PC-3 (cell line): ENCODE data around the gene TPRA1. TPM values are rescaled to one million over a fixed set of nuclear protein-coding genes. Genes with fewer than 3 reads are reported as not detected.
A peak's percentile ranks its signal among the peaks of the same experiment; 100 is the strongest.
"Not testable (repeated sequence)": the region's sequence is repeated elsewhere in the genome, so short reads cannot be mapped to it uniquely, and the experiment has no call there.

Experiments used
- ATAC-seq: fragments of 200-7000 bp; cut with Tn5 transposase; 2 replicates; pipeline ENCODE4 v1.9.1; 2020; ENCODE audit warnings: mild to moderate bottlenecking, moderate library complexity
- BruUV-seq: library from RNA; stranded (reverse); fragments of 400-500 nt; replicated peaks from 2 replicates; lab custom pipeline; 2021; lab: Mats Ljungman, UMichigan
- CTCF ChIA-PET: fragments of 300-600 bp; sonication (Branson Sonifier 250); formaldehyde crosslinking; loops from one replicate; lab custom pipeline; 2022; ENCODE audit warnings: antibody characterized with exemption; lab: Charles Lee
- POLR2A ChIA-PET: fragments of 300-600 bp; sonication (Branson Sonifier 250); formaldehyde crosslinking; loops from one replicate; lab custom pipeline; 2022; ENCODE audit warnings: antibody characterized with exemption; ENCODE audit not compliant: unreplicated experiment; lab: Charles Lee
- DNase-seq: peaks from one replicate; pipeline ENCODE4 v3.0.0-alpha.2; 2015
- H2AFZ ChIP-seq: fragments of 300-600 bp; sonication (generic); 2 replicates; pipeline ENCODE4 v1.6.0; 2016; ENCODE audit warnings: antibody characterized with exemption, low read length
- H3F3A ChIP-seq: fragments of 300-600 bp; sonication (generic); one replicate; pipeline ENCODE4 v1.6.0; 2017; ENCODE audit warnings: antibody characterized with exemption, low read length, control low read depth, mild to moderate bottlenecking; ENCODE audit not compliant: unreplicated experiment
- H3K27ac ChIP-seq: fragments of 300-600 bp; sonication (generic); 2 replicates; pipeline ENCODE4 v1.5.1; 2016; ENCODE audit warnings: mild to moderate bottlenecking, low read length
- H3K27me3 ChIP-seq: fragments of 300-600 bp; sonication (generic); 2 replicates; pipeline ENCODE4 v1.6.1; 2016; ENCODE audit warnings: low read length, mixed read lengths
- H3K36me3 ChIP-seq: fragments of 300-600 bp; sonication (generic); 2 replicates; pipeline ENCODE4 v1.6.1; 2016; ENCODE audit warnings: low read depth, mixed run types, low read length, mixed read lengths
- H3K4me1 ChIP-seq: fragments of 300-600 bp; sonication (generic); 2 replicates; pipeline ENCODE4 v1.5.1; 2016; ENCODE audit warnings: low read length; ENCODE audit not compliant: insufficient read depth
- H3K4me2 ChIP-seq: fragments of 300-600 bp; sonication (generic); 2 replicates; pipeline ENCODE4 v1.6.0; 2016; ENCODE audit warnings: low read length
- H3K4me3 ChIP-seq: fragments of 300-600 bp; sonication (generic); 2 replicates; pipeline ENCODE4 v1.5.1; 2016; ENCODE audit warnings: mild to moderate bottlenecking, low read length, mixed read lengths
- H3K79me2 ChIP-seq: fragments of 300-600 bp; sonication (generic); 2 replicates; pipeline ENCODE4 v1.6.1; 2017; ENCODE audit warnings: low read length, mixed read lengths
- H3K9ac ChIP-seq: fragments of 300-600 bp; sonication (generic); 2 replicates; pipeline ENCODE4 v1.6.0; 2016; ENCODE audit warnings: mild to moderate bottlenecking, low read length
- H3K9me2 ChIP-seq: fragments of 300-600 bp; sonication (generic); replicated peaks from 2 replicates; pipeline ENCODE4 v1.6.1; 2016; ENCODE audit warnings: mixed run types, low read length, mixed read lengths
- H3K9me3 ChIP-seq: fragments of 300-600 bp; sonication (generic); 2 replicates; pipeline ENCODE4 v1.6.1; 2016; ENCODE audit warnings: low read length, mixed read lengths
- H4K20me1 ChIP-seq: fragments of 300-600 bp; sonication (generic); 2 replicates; pipeline ENCODE4 v1.6.1; 2016; ENCODE audit warnings: low read length, mixed read lengths
- EZH2 ChIP-seq: fragments of 300-600 bp; sonication (generic); IDR thresholded peaks from one replicate; pipeline ENCODE4 v1.6.1; 2017; ENCODE audit warnings: antibody characterized with exemption, mild to moderate bottlenecking, low read length; ENCODE audit not compliant: unreplicated experiment
- EZH2phosphoT487 ChIP-seq: fragments of 300-600 bp; sonication (generic); IDR thresholded peaks from 2 replicates; pipeline ENCODE4 v1.6.1; 2018; ENCODE audit warnings: mild to moderate bottlenecking, antibody characterized with exemption, low read length, borderline replicate concordance
- intact Hi-C: fragments of 100-400 bp; cut with micrococcal nuclease; formaldehyde crosslinking; loops from 2 replicates; pipeline ENCODE4 v1.9.0; 2023
- total RNA-seq: library from RNA; depleted of rRNA; stranded (reverse); fragments of >200 nt; gene quantifications from 2 replicates; pipeline ENCODE4 v1.2.3, GENCODE V29; 2014
- TF ChIP-seq, protein P1 (sequence below): fragments of 300-600 bp; sonication (generic); conservative IDR thresholded peaks from 2 replicates; pipeline ENCODE4 v1.5.1; 2017; ENCODE audit warnings: antibody characterized with exemption, low read depth, mild to moderate bottlenecking, low read length

Gene TPRA1
- total RNA-seq, 1 experiment from 2014 or later: 25.7 TPM

- intact Hi-C loops: no loop called here
- Histone ChIP-seq H3K4me2 (no peak overlapping the region), H3K36me3 (peaks cover 46% of the 10 kb centered on the region), H3K4me3 (no peak overlapping the region), H3K9me2 (no peaks in the 10 kb centered on the region), H3K9me3 (no peaks in the 10 kb centered on the region), H3K79me2 (peaks cover 16% of the 10 kb centered on the region), H2AFZ (no peak overlapping the region), H3K9ac (no peak overlapping the region), H4K20me1 (no peaks in the 10 kb centered on the region), H3K4me1 (peaks cover 6% of the 10 kb centered on the region; the same call in 1 of the 2 replicates), H3K27me3 (no peaks in the 10 kb centered on the region), H3K27ac (0 out of 2 replicates have a peak overlapping the region, but pooled peaks have one; percentile 25), H3F3A (no peaks in the 10 kb centered on the region)
- POLR2A ChIA-PET: interaction anchor here (0.6 kb wide), 1 partner anchor 132 kb away, joined by 7 read pairs; no protein-coding TSS in a partner anchor
- CTCF ChIA-PET: no interaction called here
- no peak for ATAC-seq
- no TSS peak for BruUV-seq
- no peak for DNase-seq
- TF ChIP-seq, protein P1, sequence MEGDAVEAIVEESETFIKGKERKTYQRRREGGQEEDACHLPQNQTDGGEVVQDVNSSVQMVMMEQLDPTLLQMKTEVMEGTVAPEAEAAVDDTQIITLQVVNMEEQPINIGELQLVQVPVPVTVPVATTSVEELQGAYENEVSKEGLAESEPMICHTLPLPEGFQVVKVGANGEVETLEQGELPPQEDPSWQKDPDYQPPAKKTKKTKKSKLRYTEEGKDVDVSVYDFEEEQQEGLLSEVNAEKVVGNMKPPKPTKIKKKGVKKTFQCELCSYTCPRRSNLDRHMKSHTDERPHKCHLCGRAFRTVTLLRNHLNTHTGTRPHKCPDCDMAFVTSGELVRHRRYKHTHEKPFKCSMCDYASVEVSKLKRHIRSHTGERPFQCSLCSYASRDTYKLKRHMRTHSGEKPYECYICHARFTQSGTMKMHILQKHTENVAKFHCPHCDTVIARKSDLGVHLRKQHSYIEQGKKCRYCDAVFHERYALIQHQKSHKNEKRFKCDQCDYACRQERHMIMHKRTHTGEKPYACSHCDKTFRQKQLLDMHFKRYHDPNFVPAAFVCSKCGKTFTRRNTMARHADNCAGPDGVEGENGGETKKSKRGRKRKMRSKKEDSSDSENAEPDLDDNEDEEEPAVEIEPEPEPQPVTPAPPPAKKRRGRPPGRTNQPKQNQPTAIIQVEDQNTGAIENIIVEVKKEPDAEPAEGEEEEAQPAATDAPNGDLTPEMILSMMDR: no peak
- TF ChIP-seq EZH2 (no peak), EZH2phosphoT487 (no peak)
These were observed 15.7 kb upstream of the TPRA1 start for GRCh38 chr3:127606086-127606805.

- Histone ChIP-seq H3K79me2 (peaks cover 23% of the 10 kb centered on the region), H3K36me3 (peaks cover 43% of the 10 kb centered on the region)
- H3K4me2 ChIP-seq, H2AFZ ChIP-seq, ATAC-seq, H3K27ac ChIP-seq, H3F3A ChIP-seq, CTCF ChIA-PET, H3K27me3 ChIP-seq, intact Hi-C loops, H3K9me2 ChIP-seq, H3K9ac ChIP-seq, H4K20me1 ChIP-seq, H3K4me3 ChIP-seq, DNase-seq, H3K4me1 ChIP-seq, POLR2A ChIA-PET, BruUV-seq, H3K9me3 ChIP-seq: not testable (repeated sequence)
These were observed 15.0 kb upstream of the TPRA1 start for GRCh38 chr3:127605547-127605946.

GRCh38 chr3:127604546-127605165 is 14.1 kb upstream of the TPRA1 start:
- Histone ChIP-seq H3K4me2 (no peak overlapping the region), H3K9ac (no peak overlapping the region), H3K27ac (no peak overlapping the region), H3K36me3 (peaks cover 46% of the 10 kb centered on the region), H3K4me1 (peaks cover 14% of the 10 kb centered on the region), H2AFZ (no peak overlapping the region), H3K9me3 (no peaks in the 10 kb centered on the region), H3K9me2 (no peaks in the 10 kb centered on the region), H3K4me3 (no peak overlapping the region), H4K20me1 (no peaks in the 10 kb centered on the region), H3K27me3 (no peaks in the 10 kb centered on the region), H3F3A (no peaks in the 10 kb centered on the region), H3K79me2 (peaks cover 32% of the 10 kb centered on the region)
- no peak for DNase-seq
- POLR2A ChIA-PET: no interaction called here
- BruUV-seq: no TSS peak
- intact Hi-C loops: no loop called here
- CTCF ChIA-PET: no interaction called here
- ATAC-seq: no peak
- TF ChIP-seq EZH2phosphoT487 (no peak), EZH2 (no peak)
- TF ChIP-seq, protein P1: no peak
